ENCODE measurements around the gene PEX11B. TPM values are rescaled to one million over a fixed set of nuclear protein-coding genes. Genes with fewer than 3 reads are reported as not detected.

PEX11B gene
- total RNA-seq, 1 donor, result 28.5 TPM

DNA sequence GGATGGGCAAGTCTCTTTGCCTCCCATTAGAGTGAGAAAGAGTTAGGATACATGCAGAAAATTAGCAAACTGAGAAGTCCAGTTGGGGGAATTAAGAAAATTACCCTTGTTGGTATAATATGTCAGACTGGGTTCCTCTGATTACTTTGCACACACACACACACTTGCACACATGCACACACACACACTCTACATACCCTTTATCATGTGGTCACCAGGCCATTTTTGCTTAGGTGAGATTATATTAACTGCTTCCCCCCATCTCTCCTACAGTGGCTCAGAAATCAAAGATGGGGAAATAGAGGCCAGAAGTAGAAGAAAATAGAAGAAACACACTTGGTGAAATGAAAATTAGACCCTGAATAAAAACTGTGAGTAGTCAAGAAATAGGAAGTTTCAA lies 40.2 kb upstream of the PEX11B start:
- TF ChIP-seq, protein P1, sequence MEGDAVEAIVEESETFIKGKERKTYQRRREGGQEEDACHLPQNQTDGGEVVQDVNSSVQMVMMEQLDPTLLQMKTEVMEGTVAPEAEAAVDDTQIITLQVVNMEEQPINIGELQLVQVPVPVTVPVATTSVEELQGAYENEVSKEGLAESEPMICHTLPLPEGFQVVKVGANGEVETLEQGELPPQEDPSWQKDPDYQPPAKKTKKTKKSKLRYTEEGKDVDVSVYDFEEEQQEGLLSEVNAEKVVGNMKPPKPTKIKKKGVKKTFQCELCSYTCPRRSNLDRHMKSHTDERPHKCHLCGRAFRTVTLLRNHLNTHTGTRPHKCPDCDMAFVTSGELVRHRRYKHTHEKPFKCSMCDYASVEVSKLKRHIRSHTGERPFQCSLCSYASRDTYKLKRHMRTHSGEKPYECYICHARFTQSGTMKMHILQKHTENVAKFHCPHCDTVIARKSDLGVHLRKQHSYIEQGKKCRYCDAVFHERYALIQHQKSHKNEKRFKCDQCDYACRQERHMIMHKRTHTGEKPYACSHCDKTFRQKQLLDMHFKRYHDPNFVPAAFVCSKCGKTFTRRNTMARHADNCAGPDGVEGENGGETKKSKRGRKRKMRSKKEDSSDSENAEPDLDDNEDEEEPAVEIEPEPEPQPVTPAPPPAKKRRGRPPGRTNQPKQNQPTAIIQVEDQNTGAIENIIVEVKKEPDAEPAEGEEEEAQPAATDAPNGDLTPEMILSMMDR (IDR thresholded peaks at IDR 0.05; ENCODE audit: insufficient read depth, low read depth, low read length), result no peak
- H3K4me3 ChIP-seq (ENCODE audit: low read depth, low read length), result no peak overlapping the region
- DNase-seq (ENCODE audit: low read depth), result no peak

DNA sequence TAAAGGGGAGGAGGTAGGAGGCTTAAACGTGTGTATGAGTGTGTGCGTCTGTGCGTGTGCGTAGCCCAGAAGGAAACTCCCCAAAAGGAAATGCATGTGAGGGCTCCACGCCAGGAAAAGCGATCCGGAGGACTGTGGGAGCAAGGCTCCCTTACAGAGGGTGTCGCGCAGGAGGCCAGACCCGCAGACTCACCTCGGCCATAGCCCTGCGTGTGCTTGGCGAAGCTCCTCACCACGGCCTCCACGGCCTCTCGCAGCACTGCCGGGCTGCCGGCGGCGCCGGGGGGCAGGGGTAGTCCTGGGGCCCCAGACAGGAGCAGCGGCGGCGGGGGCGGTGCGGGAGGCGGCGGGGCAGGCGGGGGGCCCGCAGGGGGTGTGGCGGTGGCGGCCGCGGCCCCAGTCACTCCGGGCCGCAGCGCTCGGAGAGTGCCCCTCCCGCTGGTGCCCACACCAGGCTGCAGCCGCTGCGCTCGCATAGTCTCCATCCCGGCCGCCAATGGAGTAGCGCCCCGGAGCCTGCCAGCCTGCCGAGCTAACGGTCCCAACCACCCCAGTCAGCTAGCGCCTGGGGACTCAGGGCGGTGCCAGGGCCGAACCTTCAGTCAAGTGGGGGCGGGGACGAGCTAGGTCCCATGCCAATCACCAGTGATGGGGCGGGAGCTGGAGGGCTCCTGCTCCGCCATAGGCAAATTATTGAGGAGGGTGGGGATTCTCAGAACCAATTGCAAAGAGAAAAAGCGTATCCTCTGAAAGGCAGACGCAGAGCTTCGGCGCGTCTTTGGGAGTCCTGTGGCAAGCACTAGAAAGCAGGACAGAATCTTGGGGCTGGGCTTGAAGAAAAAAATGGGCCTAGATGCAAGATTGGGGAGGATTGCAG lies 39.2 kb upstream of the PEX11B start, which contains the start of gene LIX1L:
Gene LIX1L, minus strand, starts transcription at position 575 of the 877 bp plus-strand sequence. Its CDS starts 90 bp downstream, at position 485.
- TF ChIP-seq, protein P1 (IDR thresholded peaks at IDR 0.05; ENCODE audit: insufficient read depth, low read depth, low read length), result no peak
- H3K4me3 ChIP-seq (ENCODE audit: low read depth, low read length), result peak within 1 kb of the TSS; percentile 81
- DNase-seq (ENCODE audit: low read depth), result peak; percentile 97

DNA sequence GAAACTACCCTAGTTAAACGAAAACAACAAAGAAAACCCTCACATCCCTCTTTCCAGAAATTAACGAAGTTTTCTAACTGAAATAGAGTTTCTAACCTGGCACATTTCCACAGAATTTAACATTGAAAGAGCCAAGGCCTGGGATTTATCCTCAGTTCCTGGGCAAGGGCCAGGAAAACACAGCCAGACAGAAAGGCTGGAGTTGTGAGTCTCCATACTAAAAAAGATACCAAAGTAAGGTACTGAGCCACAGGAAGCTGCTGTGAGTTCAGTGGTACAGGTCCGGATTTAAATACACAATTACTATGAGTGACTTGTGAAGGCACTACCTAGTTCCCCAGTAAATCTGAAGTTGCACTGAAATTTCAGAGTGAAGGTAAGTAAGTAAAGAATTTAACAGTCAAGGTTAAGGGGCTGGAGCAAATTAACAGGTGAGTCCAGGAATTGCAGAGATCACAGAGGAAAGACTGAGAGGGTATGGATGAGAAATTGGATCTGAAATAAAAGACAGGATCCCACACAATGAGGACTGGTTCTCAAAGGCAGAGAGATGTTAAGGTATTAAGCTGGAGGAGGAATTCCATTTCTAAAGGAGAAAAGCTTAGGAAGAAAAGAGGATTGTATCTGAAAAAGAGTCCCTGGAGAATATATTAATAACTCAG lies 38.4 kb upstream of the PEX11B start:
- DNase-seq (ENCODE audit: low read depth), result peak; percentile 55
- TF ChIP-seq, protein P1 (IDR thresholded peaks at IDR 0.05; ENCODE audit: insufficient read depth, low read depth, low read length), result no peak
- peak overlapping the region; percentile 81 for H3K4me3 ChIP-seq (ENCODE audit: low read depth, low read length)

DNA sequence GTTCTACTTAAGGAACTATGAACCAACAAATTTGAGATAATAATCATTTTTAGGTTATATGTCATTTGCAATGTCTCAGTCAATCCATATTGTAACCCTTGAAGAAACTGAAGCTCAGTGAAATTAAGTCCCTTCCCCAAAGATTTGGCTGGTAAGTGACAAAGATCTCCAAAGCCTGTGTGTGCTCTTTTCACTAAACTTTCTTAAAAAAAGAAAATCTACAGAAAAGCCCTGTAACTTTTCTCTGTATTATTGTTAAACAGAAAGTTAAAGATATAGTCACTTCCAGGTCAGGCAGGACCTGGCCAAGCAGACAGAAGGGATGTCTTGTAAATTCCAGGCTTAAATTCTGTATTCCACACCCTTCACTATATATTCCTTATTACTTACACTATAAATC lies 37.8 kb upstream of the PEX11B start:
- TF ChIP-seq, protein P1 (IDR thresholded peaks at IDR 0.05; ENCODE audit: insufficient read depth, low read depth, low read length), result no peak
- no peak for DNase-seq (ENCODE audit: low read depth)
- H3K4me3 ChIP-seq (ENCODE audit: low read depth, low read length), result peak overlapping the region; percentile 81

DNA sequence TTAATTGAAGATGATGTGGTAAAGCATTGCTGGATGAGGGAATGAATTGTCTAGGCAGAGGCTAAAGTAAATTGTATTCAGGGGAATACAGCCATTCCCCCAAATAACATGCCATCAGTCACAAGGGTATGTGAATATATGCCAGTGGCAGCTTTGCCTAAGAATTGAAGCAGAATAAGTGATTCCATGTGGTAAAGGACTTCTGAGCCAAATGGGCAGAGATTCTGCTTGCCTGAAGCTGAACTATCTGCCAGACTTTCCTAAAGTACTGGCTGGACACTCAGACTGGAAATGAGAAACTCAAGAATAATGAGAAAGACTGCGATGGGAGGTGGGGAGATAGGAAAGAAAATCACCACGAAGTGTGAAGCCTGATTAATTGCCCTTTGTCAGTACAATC lies 36.9 kb upstream of the PEX11B start:
- TF ChIP-seq, protein P1 (IDR thresholded peaks at IDR 0.05; ENCODE audit: insufficient read depth, low read depth, low read length), result no peak
- no peak for DNase-seq (ENCODE audit: low read depth)
- no peak overlapping the region for H3K4me3 ChIP-seq (ENCODE audit: low read depth, low read length)

DNA sequence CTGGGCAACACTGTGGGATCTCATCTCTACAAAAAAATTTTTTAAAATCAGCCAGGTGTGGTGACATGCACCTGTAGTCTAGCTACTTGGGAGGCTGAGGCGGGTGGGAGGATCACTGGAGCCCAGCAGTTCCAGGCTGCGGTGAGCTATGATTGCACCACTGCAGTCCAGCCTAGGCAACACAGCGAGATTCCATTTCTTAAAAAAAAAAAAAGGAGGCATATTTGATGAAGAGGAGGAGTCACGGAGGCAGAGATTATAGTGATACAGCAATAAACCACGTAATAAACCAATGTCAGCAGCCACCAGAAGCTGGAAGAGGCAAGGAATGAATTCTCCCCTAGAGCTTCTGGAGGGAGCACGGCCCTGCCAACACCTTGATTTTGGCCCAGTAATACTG lies 35.3 kb upstream of the PEX11B start:
- TF ChIP-seq, protein P1 (IDR thresholded peaks at IDR 0.05; ENCODE audit: insufficient read depth, low read depth, low read length), result no peak
- H3K4me3 ChIP-seq (ENCODE audit: low read depth, low read length), result no peak overlapping the region
- no peak for DNase-seq (ENCODE audit: low read depth)

Data from fibroblast of villous mesenchyme (primary cell).